ENCODE data around the gene NFYC. TPM values are rescaled to one million over a fixed set of nuclear protein-coding genes. Genes with fewer than 3 reads are reported as not detected.

The NFYC gene
- total RNA-seq, 1 donor from 2014 or later = 51.1 TPM

GRCh38 chr1:40694353-40694874, 2.9 kb downstream of the NFYC start:
- TF ChIP-seq CTCF (IDR thresholded peaks at IDR 0.05; ENCODE audit: insufficient read depth, low read depth, low read length) = no peak
- no peak for TF ChIP-seq EZH2 (IDR thresholded peaks at IDR 0.05; ENCODE audit: insufficient read depth, low read length)
- H3K27me3 Mint-ChIP-seq (ENCODE audit: low read depth, unreplicated experiment) = no peaks in the 10 kb centered on the region
- H3K4me2 ChIP-seq (ENCODE audit: low read length) = no peak overlapping the region
- no peaks in the 10 kb centered on the region for H3K36me3 ChIP-seq (ENCODE audit: insufficient read depth, low read length)
- DNase-seq (ENCODE audit: low read depth) (no peak), FAIRE-seq (no peak)
- H4K20me1 ChIP-seq (ENCODE audit: insufficient read depth, low read length) = peaks cover 44% of the 10 kb centered on the region
- H3K9me3 ChIP-seq (ENCODE audit: insufficient read depth, low read depth, low read length) = no peaks in the 10 kb centered on the region
- H3K4me1 ChIP-seq (ENCODE audit: insufficient read depth, low read length) = peaks cover 12% of the 10 kb centered on the region
- H3K79me2 ChIP-seq (ENCODE audit: insufficient read depth, low read length) = peaks cover 99% of the 10 kb centered on the region
- H3K27ac ChIP-seq (ENCODE audit: low read depth, low read length) = no peak overlapping the region
- no peak overlapping the region for H3K4me3 Mint-ChIP-seq (ENCODE audit: unreplicated experiment)
- H3K27ac Mint-ChIP-seq (ENCODE audit: unreplicated experiment) = no peak overlapping the region
- no peak overlapping the region for H2AFZ ChIP-seq (ENCODE audit: low read depth, low read length)
- peaks cover 2% of the 10 kb centered on the region for H3K36me3 Mint-ChIP-seq (ENCODE audit: low read depth, unreplicated experiment)
- H3K4me1 Mint-ChIP-seq (ENCODE audit: low read depth, unreplicated experiment) = peaks cover 19% of the 10 kb centered on the region
- H3K9me3 Mint-ChIP-seq (ENCODE audit: unreplicated experiment) = peaks cover 4% of the 10 kb centered on the region
- H3K27me3 ChIP-seq (ENCODE audit: insufficient read depth, low read length) = no peaks in the 10 kb centered on the region
- H3K4me3 ChIP-seq (ENCODE audit: insufficient read depth, low read depth, low read length) = no peak overlapping the region
- H3K9ac ChIP-seq (ENCODE audit: low read length) = no peak overlapping the region

GRCh38 chr1:40696294-40696693, 4.8 kb downstream of the NFYC start:
- H3K79me2 ChIP-seq (ENCODE audit: insufficient read depth, low read length) = peaks cover 97% of the 10 kb centered on the region
- FAIRE-seq = no peak
- peaks cover 46% of the 10 kb centered on the region for H4K20me1 ChIP-seq (ENCODE audit: insufficient read depth, low read length)
- peaks cover 4% of the 10 kb centered on the region for H3K9me3 Mint-ChIP-seq (ENCODE audit: unreplicated experiment)
- H2AFZ ChIP-seq (ENCODE audit: low read depth, low read length) = no peak overlapping the region
- peaks cover 17% of the 10 kb centered on the region for H3K4me1 Mint-ChIP-seq (ENCODE audit: low read depth, unreplicated experiment)
- TF ChIP-seq EZH2 (IDR thresholded peaks at IDR 0.05; ENCODE audit: insufficient read depth, low read length) = no peak
- no peak for TF ChIP-seq CTCF (IDR thresholded peaks at IDR 0.05; ENCODE audit: insufficient read depth, low read depth, low read length)
- no peak overlapping the region for H3K4me3 ChIP-seq (ENCODE audit: insufficient read depth, low read depth, low read length)
- no peak for DNase-seq (ENCODE audit: low read depth)
- no peak overlapping the region for H3K27ac Mint-ChIP-seq (ENCODE audit: unreplicated experiment)
- no peak overlapping the region for H3K4me2 ChIP-seq (ENCODE audit: low read length)
- no peak overlapping the region for H3K9ac ChIP-seq (ENCODE audit: low read length)
- no peak overlapping the region for H3K4me3 Mint-ChIP-seq (ENCODE audit: unreplicated experiment)
- H3K27me3 ChIP-seq (ENCODE audit: insufficient read depth, low read length) = no peaks in the 10 kb centered on the region
- peaks cover 6% of the 10 kb centered on the region for H3K4me1 ChIP-seq (ENCODE audit: insufficient read depth, low read length)
- H3K27me3 Mint-ChIP-seq (ENCODE audit: low read depth, unreplicated experiment) = no peaks in the 10 kb centered on the region
- no peaks in the 10 kb centered on the region for H3K36me3 ChIP-seq (ENCODE audit: insufficient read depth, low read length)
- H3K36me3 Mint-ChIP-seq (ENCODE audit: low read depth, unreplicated experiment) = no peaks in the 10 kb centered on the region
- H3K27ac ChIP-seq (ENCODE audit: low read depth, low read length) = no peak overlapping the region
- no peaks in the 10 kb centered on the region for H3K9me3 ChIP-seq (ENCODE audit: insufficient read depth, low read depth, low read length)

- peaks cover 44% of the 10 kb centered on the region for H4K20me1 ChIP-seq (ENCODE audit: insufficient read depth, low read length)
- H3K27ac Mint-ChIP-seq (ENCODE audit: unreplicated experiment) = no peak overlapping the region
- FAIRE-seq = no peak
- H3K9ac ChIP-seq (ENCODE audit: low read length) = no peak overlapping the region
- H3K79me2 ChIP-seq (ENCODE audit: insufficient read depth, low read length) = peaks cover 98% of the 10 kb centered on the region
- no peaks in the 10 kb centered on the region for H3K36me3 Mint-ChIP-seq (ENCODE audit: low read depth, unreplicated experiment)
- no peaks in the 10 kb centered on the region for H3K9me3 ChIP-seq (ENCODE audit: insufficient read depth, low read depth, low read length)
- H3K27me3 Mint-ChIP-seq (ENCODE audit: low read depth, unreplicated experiment) = no peaks in the 10 kb centered on the region
- H3K4me1 Mint-ChIP-seq (ENCODE audit: low read depth, unreplicated experiment) = peaks cover 19% of the 10 kb centered on the region
- H3K27me3 ChIP-seq (ENCODE audit: insufficient read depth, low read length) = no peaks in the 10 kb centered on the region
- peaks cover 3% of the 10 kb centered on the region for H3K4me1 ChIP-seq (ENCODE audit: insufficient read depth, low read length)
- H3K36me3 ChIP-seq (ENCODE audit: insufficient read depth, low read length) = no peaks in the 10 kb centered on the region
- no peak overlapping the region for H3K27ac ChIP-seq (ENCODE audit: low read depth, low read length)
- no peak overlapping the region for H3K4me2 ChIP-seq (ENCODE audit: low read length)
- no peak overlapping the region for H3K4me3 ChIP-seq (ENCODE audit: insufficient read depth, low read depth, low read length)
- H2AFZ ChIP-seq (ENCODE audit: low read depth, low read length) = no peak overlapping the region
- peaks cover 4% of the 10 kb centered on the region for H3K9me3 Mint-ChIP-seq (ENCODE audit: unreplicated experiment)
- no peak for DNase-seq (ENCODE audit: low read depth)
- TF ChIP-seq EZH2 (IDR thresholded peaks at IDR 0.05; ENCODE audit: insufficient read depth, low read length) = no peak
- no peak for TF ChIP-seq CTCF (IDR thresholded peaks at IDR 0.05; ENCODE audit: insufficient read depth, low read depth, low read length)
- no peak overlapping the region for H3K4me3 Mint-ChIP-seq (ENCODE audit: unreplicated experiment)
Observed at GRCh38 chr1:40697436-40697835, 5.9 kb downstream of the NFYC start.

Data from astrocyte (in vitro differentiated cells and primary cell).